Parathyroid adenoma (tissue), 2 donors: Measurements from ENCODE around the gene PCOLCE2.

Experiments
- H2AFZ ChIP-seq: fragments of 300-600 bp; sonication (generic); one replicate; pipeline ENCODE4 v1.7.0; 2017; ENCODE audit warnings: antibody characterized with exemption, mild to moderate bottlenecking
- H3K27ac ChIP-seq: fragments of 300-600 bp; sonication (generic); one replicate; pipeline ENCODE4 v1.7.0; 2017
- H3K27me3 ChIP-seq: fragments of 300-600 bp; sonication (generic); one replicate; pipeline ENCODE4 v1.7.0; 2017; ENCODE audit warnings: low read length; ENCODE audit not compliant: control insufficient read depth, insufficient read depth
- H3K36me3 ChIP-seq: fragments of 300-600 bp; sonication (generic); one replicate; pipeline ENCODE4 v1.7.0; 2017; ENCODE audit warnings: low read length; ENCODE audit not compliant: control insufficient read depth, insufficient read depth
- H3K4me1 ChIP-seq: fragments of 300-600 bp; sonication (generic); one replicate; pipeline ENCODE4 v1.7.0; 2017; ENCODE audit warnings: control low read depth
- H3K4me2 ChIP-seq: fragments of 300-600 bp; sonication (generic); one replicate; pipeline ENCODE4 v1.7.0; 2017; ENCODE audit warnings: low read length
- H3K4me3 ChIP-seq: fragments of 300-600 bp; sonication (generic); one replicate; pipeline ENCODE4 v1.7.0; 2017; ENCODE audit warnings: low read depth, low read length
- H3K79me2 ChIP-seq: fragments of 300-600 bp; sonication (generic); one replicate; pipeline ENCODE4 v1.7.0; 2017; ENCODE audit warnings: control low read depth
- H3K9ac ChIP-seq: fragments of 300-600 bp; sonication (generic); one replicate; pipeline ENCODE4 v1.7.0; 2017; ENCODE audit warnings: mild to moderate bottlenecking
- H3K9me3 ChIP-seq: fragments of 300-600 bp; sonication (generic); one replicate; pipeline ENCODE4 v1.7.0; 2017; ENCODE audit warnings: low read length; ENCODE audit not compliant: control insufficient read depth
- CTCF ChIP-seq: fragments of 300-600 bp; sonication (generic); IDR thresholded peaks from one replicate; pipeline ENCODE4 v1.7.0; 2017; ENCODE audit warnings: antibody characterized with exemption, mild to moderate bottlenecking
- donor health status: primary hyperparathyroidism.

Gene PCOLCE2

GRCh38 chr3:142904639-142905436, 16.0 kb upstream of the PCOLCE2 start:
- H3K79me2 ChIP-seq = no peaks in the 10 kb centered on the region
- H3K36me3 ChIP-seq = no peaks in the 10 kb centered on the region
- H3K4me3 ChIP-seq = no peak overlapping the region
- no peaks in the 10 kb centered on the region for H3K9me3 ChIP-seq
- no peaks in the 10 kb centered on the region for H3K27me3 ChIP-seq
- H3K9ac ChIP-seq = no peak overlapping the region
- H3K4me1 ChIP-seq = no peaks in the 10 kb centered on the region
- no peak overlapping the region for H2AFZ ChIP-seq
- no peak for TF ChIP-seq CTCF
- no peak overlapping the region for H3K27ac ChIP-seq
- H3K4me2 ChIP-seq = no peak overlapping the region

- Histone ChIP-seq H3K9ac (no peak overlapping the region), H3K4me2 (no peak overlapping the region), H3K27ac (no peak overlapping the region), H3K36me3 (no peaks in the 10 kb centered on the region), H3K4me1 (no peaks in the 10 kb centered on the region), H3K9me3 (no peaks in the 10 kb centered on the region), H3K79me2 (no peaks in the 10 kb centered on the region), H3K4me3 (no peak overlapping the region), H2AFZ (no peak overlapping the region), H3K27me3 (no peaks in the 10 kb centered on the region)
- no peak for TF ChIP-seq CTCF
Measured at GRCh38 chr3:142902356-142902755, 13.5 kb upstream of the PCOLCE2 start.

- TF ChIP-seq CTCF = no peak
- no peak overlapping the region for H3K9ac ChIP-seq
- H3K79me2 ChIP-seq = no peaks in the 10 kb centered on the region
- no peaks in the 10 kb centered on the region for H3K4me1 ChIP-seq
- no peaks in the 10 kb centered on the region for H3K27me3 ChIP-seq
- H3K4me2 ChIP-seq = no peak overlapping the region
- H3K36me3 ChIP-seq = no peaks in the 10 kb centered on the region
- H3K9me3 ChIP-seq = no peaks in the 10 kb centered on the region
- H2AFZ ChIP-seq = no peak overlapping the region
- H3K4me3 ChIP-seq = no peak overlapping the region
- no peak overlapping the region for H3K27ac ChIP-seq
Measured at GRCh38 chr3:142898346-142899213, 9.7 kb upstream of the PCOLCE2 start.

GRCh38 chr3:142897807-142898206, 8.9 kb upstream of the PCOLCE2 start:
- no peak for TF ChIP-seq CTCF
- Histone ChIP-seq H3K4me3 (no peak overlapping the region), H3K27me3 (no peaks in the 10 kb centered on the region)

More at GRCh38 chr3:142897807-142898206, 8.9 kb upstream of the PCOLCE2 start:
- Histone ChIP-seq H3K79me2 (no peaks in the 10 kb centered on the region), H3K36me3 (no peaks in the 10 kb centered on the region), H3K4me2 (no peak overlapping the region), H2AFZ (no peak overlapping the region), H3K27ac (no peak overlapping the region), H3K9me3 (no peaks in the 10 kb centered on the region), H3K9ac (no peak overlapping the region), H3K4me1 (no peaks in the 10 kb centered on the region)
